GM21619 (cell line): ENCODE data around the gene YY2.
"Not testable (repeated sequence)": the region's sequence is repeated elsewhere in the genome, so short reads cannot be mapped to it uniquely, and the experiment has no call there.

Experiments
- ATAC-seq: cut with Tn5 transposase; IDR thresholded peaks from one replicate; pipeline ENCODE4 v1.9.1; 2021; ENCODE audit not compliant: unreplicated experiment

Gene YY2

DNA sequence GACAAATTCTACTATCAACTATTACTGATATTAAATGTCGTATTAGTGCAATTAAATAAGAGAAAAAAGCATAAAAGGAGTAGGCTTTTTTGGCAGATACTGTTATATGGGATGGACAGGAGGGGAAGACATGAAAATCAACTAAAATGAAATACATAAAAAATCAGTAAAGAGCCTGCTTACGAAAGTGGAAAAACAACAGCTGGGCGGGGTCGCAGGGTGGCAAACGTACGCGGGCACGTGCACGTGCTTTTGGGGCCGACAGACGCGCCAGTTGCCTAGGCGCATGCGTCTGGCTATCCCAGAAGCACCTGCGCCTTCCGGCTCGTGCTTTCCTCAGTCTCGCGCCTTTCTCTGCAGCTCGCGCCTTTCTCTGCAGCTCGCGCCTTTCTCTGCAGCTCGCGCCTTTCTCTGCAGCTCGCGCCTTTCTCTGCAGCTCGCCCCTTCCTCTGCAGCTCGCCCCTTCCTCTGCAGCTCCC, at the start of gene YY2:
Gene YY2, plus strand, starts transcription at position 51 of the 479 bp plus-strand sequence. CDS start 498 bp downstream, outside the sequence.
- no peak for ATAC-seq

- no peak for ATAC-seq
Observed at GRCh38 chrX:21806691-21807090, 49.1 kb upstream of the YY2 start.

DNA sequence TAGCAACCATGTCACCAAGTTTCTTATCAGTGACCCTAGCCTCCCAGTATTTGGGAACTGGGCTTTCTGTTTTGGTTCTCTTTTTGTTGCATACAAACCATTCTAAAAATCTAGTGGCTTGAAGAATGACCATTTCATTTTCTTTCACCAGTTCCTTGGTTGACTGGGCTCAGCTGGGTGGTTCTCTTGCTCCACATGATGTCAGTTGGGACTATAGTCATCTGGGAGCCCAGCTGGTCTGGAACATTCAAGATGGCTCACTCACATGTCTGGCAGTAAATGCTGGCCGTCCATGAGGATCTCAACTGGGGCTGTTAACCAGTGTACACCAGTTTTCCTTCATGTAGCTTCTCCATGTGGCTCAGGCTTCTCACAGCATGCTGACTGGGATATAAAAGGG, 44.0 kb upstream of the YY2 start:
- no peak for ATAC-seq

GRCh38 chrX:21812628-21813027, 43.2 kb upstream of the YY2 start:
- ATAC-seq: no peak

DNA sequence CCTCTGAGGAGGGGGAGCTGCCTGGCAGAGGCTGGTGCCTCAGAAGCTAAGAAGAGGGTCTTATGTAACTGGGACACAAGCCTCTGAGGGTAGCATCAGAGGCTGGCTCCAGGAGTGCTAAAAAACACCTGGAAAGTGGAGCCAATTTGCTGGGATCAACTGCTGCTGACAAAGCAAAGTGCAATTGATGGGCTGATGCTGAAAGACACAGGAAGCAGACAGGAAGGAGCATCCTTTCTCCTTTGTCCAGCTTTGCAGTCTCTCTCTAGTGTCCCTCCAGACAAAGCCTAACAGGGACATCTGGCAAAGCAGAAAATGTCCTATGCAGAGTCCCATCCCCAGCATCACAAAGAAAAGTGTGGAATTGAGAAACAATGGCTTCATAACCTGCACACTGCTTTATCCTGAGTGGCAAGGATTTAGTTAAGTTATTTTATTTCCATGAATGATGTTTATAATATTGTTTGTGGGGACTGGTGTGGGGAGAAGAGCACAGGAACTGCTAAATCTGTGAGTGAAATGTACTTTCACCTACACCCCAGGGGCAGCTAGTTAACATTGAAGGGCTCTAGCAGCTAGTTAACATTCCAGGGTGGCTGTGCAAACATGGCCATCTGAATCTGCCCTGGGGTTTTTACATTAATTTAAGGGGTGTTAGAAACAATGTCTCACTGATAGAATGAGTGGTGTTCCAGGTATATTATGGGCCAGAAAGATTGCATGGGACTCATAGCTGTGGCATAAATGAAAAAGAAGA, 42.0 kb upstream of the YY2 start:
- ATAC-seq: no peak

GRCh38 chrX:21816136-21816535, 39.7 kb upstream of the YY2 start:
- no peak for ATAC-seq

DNA sequence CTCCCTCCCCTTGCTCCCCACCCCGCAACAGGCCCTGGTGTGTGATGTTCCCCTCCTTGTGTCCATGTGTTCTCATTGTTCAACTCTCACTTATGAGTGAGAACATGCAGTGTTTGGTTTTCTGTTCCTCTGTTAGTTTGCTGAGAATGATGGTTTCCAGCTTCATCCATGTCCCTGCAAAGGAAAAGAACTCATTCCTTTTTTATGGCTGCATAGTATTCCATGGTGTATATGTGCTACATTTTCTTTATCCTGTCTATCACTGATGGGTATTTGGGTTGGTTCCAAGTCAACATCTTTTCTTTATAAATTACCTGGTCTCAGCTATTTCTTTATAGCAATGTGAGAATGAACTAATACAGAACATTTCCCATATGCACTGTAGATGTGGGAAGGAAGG, 35.6 kb upstream of the YY2 start:
- not testable (repeated sequence) for ATAC-seq

DNA sequence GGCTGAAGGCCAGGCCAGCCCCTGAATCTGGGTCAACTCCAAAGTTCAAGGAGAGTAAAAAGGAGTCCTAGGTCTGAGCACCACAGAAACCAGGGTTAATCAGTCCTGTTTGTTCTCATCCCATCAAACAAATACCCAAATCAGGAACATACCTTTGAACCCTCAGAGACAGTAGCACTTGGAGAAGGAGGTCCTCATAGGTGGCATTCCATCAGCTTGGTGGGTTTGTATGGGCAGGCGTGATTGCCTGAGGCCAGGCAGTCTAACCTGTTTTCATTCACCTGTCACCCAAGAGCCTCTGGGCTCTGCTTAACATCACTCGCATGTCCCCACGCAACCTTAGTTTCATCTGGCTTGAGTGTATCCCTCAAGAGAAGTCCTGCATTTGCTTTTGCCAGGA, 33.9 kb upstream of the YY2 start:
- ATAC-seq: no peak

DNA sequence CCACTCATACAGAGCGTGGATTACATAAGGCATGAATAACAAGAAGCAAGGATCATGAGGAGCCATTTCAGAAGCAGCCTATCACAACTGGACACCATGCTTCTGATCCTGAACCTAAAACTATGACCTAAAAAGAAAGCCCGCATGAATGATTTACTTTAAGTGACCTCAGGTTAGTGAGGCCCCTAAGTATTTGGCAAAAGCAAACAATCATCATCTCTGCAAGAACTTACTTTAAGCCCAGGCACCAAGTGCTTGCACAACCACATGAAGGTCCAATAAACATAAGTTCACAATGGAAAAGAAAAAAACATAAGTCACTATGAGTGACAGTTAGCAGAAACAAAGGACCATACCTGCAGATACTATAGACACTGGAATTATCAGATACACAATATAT, 24.3 kb upstream of the YY2 start:
- ATAC-seq: no peak

GRCh38 chrX:21837056-21837455, 18.7 kb upstream of the YY2 start:
- no peak for ATAC-seq

- no peak for ATAC-seq
Observed at GRCh38 chrX:21838937-21839333, 16.9 kb upstream of the YY2 start.

DNA sequence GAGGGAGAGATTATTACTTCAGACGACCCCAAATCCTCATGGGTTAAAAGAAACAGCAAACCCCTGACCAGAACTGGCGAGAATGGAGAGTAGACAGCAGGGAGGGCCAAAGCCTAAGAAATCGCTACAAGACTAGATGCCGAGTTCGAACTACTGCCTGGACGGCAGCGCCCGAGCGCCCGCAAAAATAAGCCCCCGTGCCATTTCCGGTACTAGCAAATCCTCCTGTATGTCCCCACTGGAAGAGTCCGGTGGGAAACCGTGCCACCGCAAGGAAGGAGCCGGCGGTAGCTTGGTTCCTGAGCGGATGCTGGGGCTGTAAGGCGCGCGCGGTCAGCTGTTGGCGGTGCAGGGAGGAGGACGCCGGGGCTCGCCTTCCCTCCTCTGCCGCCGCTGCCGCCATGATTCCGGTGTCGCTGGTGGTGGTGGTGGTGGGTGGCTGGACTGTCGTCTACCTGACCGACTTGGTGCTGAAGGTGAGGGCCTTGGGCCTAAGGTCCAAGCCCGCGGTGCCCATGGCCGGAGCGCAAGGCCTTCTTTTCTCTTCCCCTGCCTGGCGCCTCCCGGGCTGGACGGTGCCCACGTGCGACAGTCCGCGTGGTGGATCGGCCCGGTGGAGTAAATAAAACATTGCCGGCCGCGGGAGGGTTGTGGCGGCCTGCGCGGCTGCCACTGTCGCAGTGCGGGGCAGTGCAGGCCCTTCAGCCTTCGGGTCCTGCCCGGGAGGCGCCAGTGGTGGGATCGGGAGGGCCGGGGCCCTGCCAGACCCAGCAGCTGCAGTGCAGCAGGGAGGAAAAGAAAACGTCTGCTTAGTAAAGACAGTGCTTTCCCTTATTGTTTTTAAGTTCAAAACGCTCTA, 16.2 kb upstream of the YY2 start, which contains the start of gene MBTPS2:
Gene MBTPS2, plus strand, starts transcription at position 284 of the 859 bp plus-strand sequence. Its CDS starts 118 bp downstream, at position 402.
- peak; percentile 87 for ATAC-seq

DNA sequence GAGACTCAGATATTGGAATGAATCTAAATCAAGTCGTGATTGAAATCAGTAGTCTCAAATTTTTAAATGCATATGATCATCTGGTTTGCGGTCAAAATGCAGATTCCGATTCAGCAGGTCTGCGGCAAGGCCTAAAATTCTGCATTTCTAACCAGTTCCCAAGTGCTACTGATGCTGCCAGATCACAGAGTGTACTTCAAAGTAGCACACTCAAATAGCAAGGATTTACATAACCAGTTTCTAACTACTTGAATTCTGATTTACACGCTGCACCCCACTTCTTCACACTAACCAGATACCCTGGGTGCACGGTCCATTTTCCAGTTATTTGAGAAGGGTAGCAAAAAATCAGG, 15.6 kb upstream of the YY2 start:
- no peak for ATAC-seq

DNA sequence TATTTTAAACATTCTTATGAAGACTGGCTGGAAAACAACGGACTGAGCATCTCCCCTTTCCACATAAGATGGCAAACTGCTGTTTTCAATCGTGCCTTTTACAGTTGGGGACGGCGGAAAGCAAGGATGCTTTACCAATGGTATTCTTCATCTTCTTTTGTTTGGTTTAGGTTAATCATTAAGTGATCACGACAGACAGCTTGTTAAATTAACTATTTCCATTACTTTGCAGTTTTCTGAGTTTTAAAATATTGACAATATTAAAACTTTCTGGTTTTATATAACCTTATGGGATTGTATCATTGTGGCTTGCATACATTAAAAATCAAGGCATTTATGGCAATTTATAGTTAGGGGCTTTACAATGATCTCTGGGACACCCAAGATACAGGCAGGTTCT, 12.6 kb upstream of the YY2 start:
- no peak for ATAC-seq

DNA sequence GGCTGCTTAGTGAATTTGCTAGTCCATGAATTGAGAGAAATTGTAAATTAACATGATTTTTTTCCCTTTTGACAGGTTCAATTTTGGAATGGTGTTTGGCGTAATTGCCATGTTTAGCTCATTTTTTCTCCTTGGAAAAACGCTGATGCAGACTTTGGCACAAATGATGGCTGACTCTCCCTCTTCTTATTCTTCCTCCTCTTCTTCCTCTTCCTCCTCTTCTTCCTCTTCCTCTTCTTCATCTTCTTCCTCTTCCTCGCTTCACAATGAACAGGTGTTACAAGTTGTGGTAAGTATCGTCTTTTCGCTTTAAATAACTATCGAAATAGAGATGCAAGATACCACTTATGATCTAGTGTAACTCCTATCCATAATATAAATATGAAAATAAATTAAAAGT, 10.7 kb upstream of the YY2 start:
- no peak for ATAC-seq

DNA sequence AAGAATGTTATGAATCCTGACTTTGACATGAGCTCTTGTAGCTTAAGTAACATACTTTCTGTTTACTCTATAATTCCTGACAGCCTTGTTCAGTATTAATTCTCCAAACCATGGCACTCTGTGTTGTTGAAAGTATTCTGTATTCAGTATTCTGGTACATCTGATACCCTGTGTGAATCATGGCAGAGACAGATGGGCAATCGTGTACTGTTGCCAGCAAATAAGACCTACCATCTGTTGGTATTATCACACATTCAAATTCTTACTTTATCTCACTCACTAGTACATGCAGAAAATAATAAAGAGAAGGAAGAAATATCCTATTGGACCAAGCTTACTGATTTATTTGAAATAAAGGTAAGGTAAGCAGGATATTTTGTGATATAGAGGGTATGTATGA, 8.4 kb upstream of the YY2 start:
- no peak for ATAC-seq

DNA sequence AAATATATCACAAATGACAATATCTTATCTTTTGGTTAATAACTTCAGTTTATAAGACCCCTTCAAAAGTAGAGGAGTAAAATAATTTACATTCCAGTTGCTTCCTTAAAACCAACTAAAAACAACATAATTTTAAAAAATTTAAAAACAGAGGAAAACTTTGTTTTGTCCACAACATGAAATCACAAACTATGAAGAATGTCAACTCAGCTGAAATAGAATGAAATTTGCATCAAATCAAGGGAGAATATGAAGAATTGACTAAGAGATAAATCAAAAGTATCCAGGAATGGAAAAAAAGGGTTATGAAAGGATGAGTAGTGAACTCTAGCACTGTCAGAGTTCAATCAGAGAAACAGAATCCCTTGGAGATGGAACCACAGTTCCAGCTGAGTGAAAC, 2.2 kb upstream of the YY2 start:
- no peak for ATAC-seq

DNA sequence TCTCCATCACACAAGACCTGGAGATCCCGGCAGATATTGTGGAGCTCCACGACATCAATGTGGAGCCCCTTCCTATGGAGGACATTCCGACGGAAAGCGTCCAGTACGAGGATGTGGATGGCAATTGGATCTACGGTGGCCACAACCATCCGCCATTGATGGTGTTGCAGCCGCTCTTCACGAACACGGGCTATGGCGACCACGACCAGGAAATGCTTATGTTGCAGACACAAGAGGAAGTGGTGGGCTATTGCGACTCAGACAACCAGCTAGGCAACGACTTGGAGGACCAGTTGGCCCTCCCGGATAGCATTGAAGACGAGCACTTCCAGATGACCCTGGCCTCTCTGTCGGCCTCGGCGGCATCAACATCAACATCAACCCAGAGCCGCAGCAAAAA, 717 bp downstream of the YY2 start:
- no peak for ATAC-seq

DNA sequence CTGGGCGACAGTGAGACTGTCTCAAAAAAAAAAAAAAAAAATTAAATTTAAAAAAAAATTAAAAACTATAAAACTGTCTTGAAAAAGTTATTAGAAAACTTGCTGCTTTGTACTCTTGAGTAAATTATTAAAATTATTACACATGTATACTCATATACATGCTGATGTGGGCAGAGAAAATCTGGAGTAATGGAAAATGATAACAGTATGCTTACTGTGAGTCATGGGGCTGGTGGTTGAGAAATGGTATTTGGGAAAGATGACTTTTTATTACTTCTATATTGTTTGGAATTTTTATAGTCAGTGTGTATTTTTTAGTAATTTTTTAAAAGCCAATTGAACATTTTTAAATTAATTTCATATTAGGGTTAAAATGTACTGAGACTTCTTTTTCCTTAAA, 7.5 kb downstream of the YY2 start:
- no peak for ATAC-seq

- ATAC-seq: no peak
Observed at GRCh38 chrX:21865436-21865835, 9.6 kb downstream of the YY2 start.

DNA sequence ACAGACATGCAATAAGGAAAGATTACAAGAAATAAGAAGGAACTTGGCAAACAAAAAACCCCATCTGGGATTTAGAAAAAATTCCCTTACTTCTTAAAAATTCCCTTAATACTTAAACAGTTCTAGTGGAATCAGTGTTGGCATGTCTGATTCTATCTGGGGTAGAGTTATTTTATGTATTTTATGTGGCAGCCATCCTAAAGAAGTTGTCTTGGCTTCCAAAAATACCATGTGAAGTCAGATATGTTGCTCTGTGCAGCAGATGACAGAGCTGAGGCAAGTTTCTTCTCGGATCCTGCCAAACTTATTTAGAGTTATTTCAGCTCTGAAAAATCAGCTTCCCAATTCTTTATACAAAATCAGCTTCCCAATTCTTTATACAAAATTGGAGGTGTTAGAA, 14.7 kb downstream of the YY2 start:
- no peak for ATAC-seq
